HepG2 (cell line): ENCODE measurements around the gene SNRNP48. TPM values are rescaled to one million over a fixed set of nuclear protein-coding genes. Genes with fewer than 3 reads are reported as not detected.

ENCODE experiments used
- ATAC-seq: fragments of 200-7000 bp; cut with Tn5 transposase; 3 replicates; pipeline ENCODE4 v1.9.1; 2020; ENCODE audit warnings: mild to moderate bottlenecking, moderate library complexity
- BruUV-seq: library from RNA; stranded (reverse); fragments of 400-500 nt; replicated peaks from 2 replicates; lab custom pipeline; 2021; lab: Mats Ljungman, UMichigan
- CTCF ChIA-PET: fragments of 300-600 bp; formaldehyde crosslinking; extraction: SDS; loops from one replicate; lab custom pipeline; 2021; ENCODE audit warnings: low total read pairs, inconsistent platforms, low intra/inter-chr PET ratio; lab: Yijun Ruan, JAX
- POLR2A ChIA-PET: fragments of 350-600 bp; sonication (Branson Sonifier 250); formaldehyde crosslinking; loops from one replicate; lab custom pipeline; 2020; ENCODE audit warnings: antibody characterized with exemption, inconsistent platforms; lab: Yijun Ruan, JAX
- DNase-seq: peaks from one replicate; pipeline ENCODE4 v3.0.0-alpha.2; 2015; ENCODE audit warnings: low spot score
- FAIRE-seq: peaks from 3 replicates; lab custom pipeline; 2011; peaks lifted over from hg19 to GRCh38; lab: Jason Lieb, UNC
- H2AFZ ChIP-seq: one replicate; pipeline ENCODE4 v1.6.1; 2011; ENCODE audit warnings: low read length, inconsistent platforms
- H3K27ac ChIP-seq: fragments of 300-600 bp; 3 replicates; pipeline ENCODE4 v1.8.0; 2011; ENCODE audit warnings: mixed run types, mild to moderate bottlenecking, mixed read lengths, low read length, inconsistent platforms; ENCODE audit not compliant: insufficient read depth; ENCODE audit errors: extremely low read length
- H3K27me3 ChIP-seq, 2 experiments: fragments of 200-600 bp in 1 of 2; 2 replicates in 1 of 2; 3 replicates in 1 of 2; pipeline versions ENCODE4 v1.6.0 to v1.8.0; 2011; ENCODE audit warnings: low read length in 2 of 2, mild to moderate bottlenecking in 2 of 2, moderate library complexity in 2 of 2, inconsistent platforms in 1 of 2; ENCODE audit not compliant: insufficient read depth in 2 of 2, control insufficient read depth in 1 of 2
- H3K36me3 ChIP-seq, 2 experiments: fragments of 200-600 bp in 1 of 2; replicated peaks in 1 of 2; 2 replicates in 1 of 2; 3 replicates in 1 of 2; pipeline versions ENCODE4 v1.5.1 to v1.8.0; 2011; ENCODE audit warnings: low read length in 2 of 2, inconsistent platforms in 1 of 2; ENCODE audit not compliant: insufficient read depth in 2 of 2, control insufficient read depth in 1 of 2
- H3K4me1 ChIP-seq: 2 replicates; pipeline ENCODE4 v1.5.1; 2012; ENCODE audit warnings: low read length, inconsistent platforms; ENCODE audit not compliant: insufficient read depth
- H3K4me2 ChIP-seq: 2 replicates; pipeline ENCODE4 v1.6.0; 2011; ENCODE audit warnings: low read depth, low read length, inconsistent platforms
- H3K4me3 ChIP-seq, 3 experiments: fragments of 200-600 bp in 1 of 3; sonication (generic), shearing (Covaris generic) in 1 of 3; replicated peaks in 1 of 3; 2 replicates each; pipeline ENCODE4 v1.5.1; 2011 to 2016; ENCODE audit warnings: low read length in 3 of 3, inconsistent platforms in 2 of 3, low read depth in 2 of 3, mild to moderate bottlenecking in 2 of 3, control low read depth in 1 of 3, mixed read lengths in 1 of 3; ENCODE audit not compliant: insufficient read depth in 1 of 3
- H3K79me2 ChIP-seq: one replicate; pipeline ENCODE4 v1.6.1; 2011; ENCODE audit warnings: low read length, inconsistent platforms; ENCODE audit not compliant: insufficient read depth
- H3K9ac ChIP-seq: 2 replicates; pipeline ENCODE4 v1.6.0; 2011; ENCODE audit warnings: mild to moderate bottlenecking, low read depth, low read length, inconsistent platforms; ENCODE audit not compliant: insufficient read depth
- H3K9me3 ChIP-seq: 2 replicates; pipeline ENCODE4 v1.5.1; 2012; ENCODE audit warnings: mild to moderate bottlenecking, low read length
- H4K20me1 ChIP-seq: 2 replicates; pipeline ENCODE4 v1.6.0; 2011; ENCODE audit warnings: inconsistent platforms, mild to moderate bottlenecking, low read length, moderate library complexity; ENCODE audit not compliant: insufficient read depth
- ATF4 ChIP-seq, 2 experiments: fragments of 450-650 bp in 1 of 2; sonication (generic) in 1 of 2; formaldehyde crosslinking; IDR thresholded peaks; 2 replicates each; pipeline versions ENCODE4 v1.5.0 to v1.8.0; 2020 to 2022; ENCODE audit warnings: mild to moderate bottlenecking in 1 of 2, missing genetic modification reagents in 1 of 2
- CBX1 ChIP-seq: IDR thresholded peaks from one replicate; pipeline ENCODE4 v1.6.1; 2016; ENCODE audit warnings: antibody characterized with exemption, low read depth
- CEBPG ChIP-seq: IDR thresholded peaks from 2 replicates; pipeline ENCODE4 v1.6.1; 2016
- HNRNPUL1 ChIP-seq: fragments of 200-400 bp; formaldehyde crosslinking; IDR thresholded peaks from 2 replicates; pipeline ENCODE4 v1.6.1; 2017; ENCODE audit warnings: low read depth, mild to moderate bottlenecking, low read length, moderate library complexity
- MEIS2 ChIP-seq: sonication (generic); formaldehyde crosslinking; IDR thresholded peaks from 2 replicates; pipeline ENCODE4 v1.9.0; 2021; ENCODE audit warnings: mild to moderate bottlenecking, missing genetic modification reagents
- RFX5 ChIP-seq: IDR thresholded peaks from 2 replicates; pipeline ENCODE4 v1.6.1; 2011; ENCODE audit warnings: low read depth, low read length, improper control_type of control experiment
- STAG1 ChIP-seq: sonication (generic); formaldehyde crosslinking; IDR thresholded peaks from 2 replicates; pipeline ENCODE4 v1.4.0; 2020; ENCODE audit warnings: missing genetic modification reagents
- TCF12 ChIP-seq, 2 experiments: fragments of 450-650 bp in 1 of 2; sonication (generic) in 1 of 2; formaldehyde crosslinking in 1 of 2; IDR thresholded peaks; 2 replicates each; pipeline versions ENCODE4 v1.6.1 to v1.8.0; 2017 to 2022; ENCODE audit warnings: antibody characterized with exemption in 1 of 2, mild to moderate bottlenecking in 1 of 2, missing genetic modification reagents in 1 of 2, moderate library complexity in 1 of 2
- TOPORS ChIP-seq: sonication (generic); formaldehyde crosslinking; IDR thresholded peaks from 2 replicates; pipeline ENCODE4 v1.8.0; 2023; ENCODE audit warnings: mild to moderate bottlenecking, missing genetic modification reagents
- USF2 ChIP-seq, 2 experiments: sonication (generic) in 1 of 2; formaldehyde crosslinking in 1 of 2; IDR thresholded peaks; 2 replicates each; pipeline versions ENCODE4 v1.5.1 to v1.6.1; 2011 to 2020; ENCODE audit warnings: borderline replicate concordance in 1 of 2, low read depth in 1 of 2, low read length in 1 of 2, mild to moderate bottlenecking in 1 of 2, missing genetic modification reagents in 1 of 2, moderate library complexity in 1 of 2
- XBP1 ChIP-seq: sonication (generic); formaldehyde crosslinking; IDR thresholded peaks from 2 replicates; pipeline ENCODE4 v1.5.0; 2020; ENCODE audit warnings: missing genetic modification reagents
- WGBS: methylation state at CpG from one replicate; pipeline ENCODE4 v1.1.6; 2017; ENCODE audit warnings: low lambda C conversion rate; 5-methylcytosine and 5-hydroxymethylcytosine counted together
- in situ Hi-C: cut with HindIII; loops from 2 replicates; pipeline ENCODE4 v1.10.0; 2017; ENCODE audit warnings: low pct_unique_long_range_greater_than_20kb; ENCODE audit not compliant: extremely low pct_ligation_motif_present
- intact Hi-C: fragments of 100-400 bp; cut with micrococcal nuclease; formaldehyde crosslinking; loops from one replicate; pipeline ENCODE4 v1.10.0; 2022; ENCODE audit not compliant: unreplicated experiment
- polyA plus RNA-seq, 8 experiments: library from polyadenylated mRNA; depleted of rRNA in 3 of 8; stranded (reverse) in 7 of 8; unstranded in 1 of 8; fragments of >200 nt; fragmentation: Illumina TruSeq in 4 of 8; extraction: Trizol in 4 of 8; gene quantifications; 2 replicates each; pipeline versions ENCODE4 v1.2.1 to v1.2.3, GENCODE V29; 2011 to 2016; ENCODE audit warnings: low read depth in 4 of 8, missing spikeins in 1 of 8, mixed read lengths in 1 of 8; ENCODE audit not compliant: insufficient read depth in 1 of 8
- total RNA-seq, 5 experiments: library from RNA; depleted of rRNA; stranded (reverse); fragments of >200 nt; fragmentation: Illumina TruSeq; extraction: Trizol; gene quantifications; 2 replicates each; pipeline ENCODE4 v1.2.3, GENCODE V29; 2016; ENCODE audit warnings: low read depth in 1 of 5

The SNRNP48 gene
- total and polyA plus RNA-seq, 2 of the 13 experiments (the other 11 are each of a cell fraction or from before 2014, with no cell fraction given), result 17.5 to 47.5 TPM

GRCh38 chr6:7624796-7625710 is 35.1 kb downstream of the SNRNP48 start:
- FAIRE-seq (no peak), ATAC-seq (no peak), DNase-seq (no peak)
- in situ Hi-C loops (loop anchor here (25.0 kb wide), 1 partner anchor 938 kb away; no protein-coding TSS in a partner anchor), intact Hi-C loops (no loop called here)
- no TSS peak for BruUV-seq
- H3K27ac ChIP-seq, result no peak overlapping the region
- ChIA-PET CTCF (no interaction called here), POLR2A (no interaction called here)
- no peaks in the 10 kb centered on the region for H4K20me1 ChIP-seq
- no peak overlapping the region for H3K4me2 ChIP-seq
- no peaks in the 10 kb centered on the region; a peak in 1 of 5 replicates for H3K27me3 ChIP-seq
- H3K36me3 ChIP-seq, result no peaks in the 10 kb centered on the region
- no peak overlapping the region for H2AFZ ChIP-seq
- H3K4me1 ChIP-seq, result peaks cover 15% of the 10 kb centered on the region
- 24% methylated on average over 4 of the region's 4 CpGs for WGBS
- H3K79me2 ChIP-seq, result no peaks in the 10 kb centered on the region
- no peak overlapping the region for H3K4me3 ChIP-seq
- no peak overlapping the region for H3K9ac ChIP-seq
- TF ChIP-seq STAG1 (CRISPR knock-in tag), result 0 out of 2 replicates have a peak, but pooled peaks have one; percentile 8
- no peak for TF ChIP-seq CEBPG (CRISPR knock-in tag)
- no peak for TF ChIP-seq CBX1
- peak; percentile 79; the same call in 1 of the 2 replicates for TF ChIP-seq RFX5
- no peak for TF ChIP-seq TCF12 (IDR thresholded peaks at IDR 0.05)
- no peak for TF ChIP-seq TCF12 (CRISPR knock-in tag; IDR thresholded peaks at IDR 0.05)
- TF ChIP-seq MEIS2 (CRISPR knock-in tag), result no peak
- no peak for TF ChIP-seq TOPORS (CRISPR knock-in tag)
- TF ChIP-seq ATF4 (CRISPR knock-in tag; IDR thresholded peaks at IDR 0.05), result no peak
- no peak for TF ChIP-seq USF2 (IDR thresholded peaks at IDR 0.05; ENCODE audit: low read depth, low read length)
- TF ChIP-seq USF2 (CRISPR knock-in tag; IDR thresholded peaks at IDR 0.05; ENCODE audit: borderline replicate concordance), result no peak
- no peak for TF ChIP-seq HNRNPUL1
- no peak for TF ChIP-seq XBP1 (CRISPR knock-in tag)
- TF ChIP-seq, all 625 proteins: peak for 2
- no peaks in the 10 kb centered on the region for H3K9me3 ChIP-seq
